GM21447 (cell line): ENCODE measurements around the gene BCL6B.

Experiments used
- ATAC-seq: cut with Tn5 transposase; IDR thresholded peaks from one replicate; pipeline ENCODE4 v1.9.1; 2021; ENCODE audit not compliant: unreplicated experiment

Gene BCL6B

GRCh38 chr17:7007143-7007542 lies 15.7 kb upstream of the BCL6B start:
- ATAC-seq: no peak

- no peak for ATAC-seq
Observed at GRCh38 chr17:7010523-7010922, 12.3 kb upstream of the BCL6B start.

GRCh38 chr17:7011415-7011814 lies 11.4 kb upstream of the BCL6B start:
- no peak for ATAC-seq

- ATAC-seq: no peak
Observed at GRCh38 chr17:7011942-7012254, 11.0 kb upstream of the BCL6B start.

DNA sequence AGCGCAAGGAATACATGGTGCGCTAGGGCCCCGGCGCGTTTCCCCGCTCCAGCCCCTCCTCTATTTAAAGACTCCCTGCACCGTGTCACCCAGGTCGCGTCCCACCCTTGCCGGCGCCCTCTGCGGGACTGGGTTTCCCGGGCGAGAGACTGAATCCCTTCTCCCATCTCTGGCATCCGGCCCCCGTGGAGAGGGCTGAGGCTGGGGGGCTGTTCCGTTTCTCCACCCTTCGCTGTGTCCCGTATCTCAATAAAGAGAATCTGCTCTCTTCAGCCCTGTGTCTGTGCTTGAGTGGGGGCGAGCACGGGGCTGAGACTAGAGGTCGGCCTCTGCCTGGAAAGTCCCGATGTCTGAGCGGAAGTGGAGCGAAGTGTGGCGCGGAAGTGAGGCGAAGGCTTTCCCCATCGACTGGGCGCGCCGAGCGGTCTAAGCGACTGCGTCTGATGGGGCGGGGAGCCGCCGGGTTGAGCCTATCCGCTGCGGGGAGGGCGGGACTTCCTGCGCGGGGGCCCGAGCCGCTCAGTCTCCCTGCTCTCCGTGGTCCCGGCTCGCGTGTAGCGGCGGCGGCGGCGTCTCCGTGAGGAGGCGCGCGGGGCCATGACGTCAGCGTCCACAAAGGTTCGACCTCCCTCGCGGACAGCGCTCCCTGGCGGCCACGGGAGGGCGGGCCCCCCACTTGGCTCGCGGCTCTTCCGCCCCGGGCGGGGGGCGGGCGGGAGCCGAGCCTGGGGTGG lies 8.4 kb upstream of the BCL6B start:
- ATAC-seq: peak; percentile 66

GRCh38 chr17:7014995-7015958 lies 7.6 kb upstream of the BCL6B start:
- peak; percentile 22 for ATAC-seq

GRCh38 chr17:7016418-7016817 lies 6.4 kb upstream of the BCL6B start:
- ATAC-seq: no peak

- ATAC-seq: no peak
Observed at GRCh38 chr17:7016886-7017826, 5.7 kb upstream of the BCL6B start.

- no peak for ATAC-seq
Observed at GRCh38 chr17:7017827-7018200, 5.0 kb upstream of the BCL6B start.

- ATAC-seq: no peak
Observed at GRCh38 chr17:7018331-7018964, 4.4 kb upstream of the BCL6B start.

GRCh38 chr17:7019367-7019766 lies 3.5 kb upstream of the BCL6B start:
- no peak for ATAC-seq

- ATAC-seq: no peak
Observed at GRCh38 chr17:7019839-7020519, 2.9 kb upstream of the BCL6B start.

DNA sequence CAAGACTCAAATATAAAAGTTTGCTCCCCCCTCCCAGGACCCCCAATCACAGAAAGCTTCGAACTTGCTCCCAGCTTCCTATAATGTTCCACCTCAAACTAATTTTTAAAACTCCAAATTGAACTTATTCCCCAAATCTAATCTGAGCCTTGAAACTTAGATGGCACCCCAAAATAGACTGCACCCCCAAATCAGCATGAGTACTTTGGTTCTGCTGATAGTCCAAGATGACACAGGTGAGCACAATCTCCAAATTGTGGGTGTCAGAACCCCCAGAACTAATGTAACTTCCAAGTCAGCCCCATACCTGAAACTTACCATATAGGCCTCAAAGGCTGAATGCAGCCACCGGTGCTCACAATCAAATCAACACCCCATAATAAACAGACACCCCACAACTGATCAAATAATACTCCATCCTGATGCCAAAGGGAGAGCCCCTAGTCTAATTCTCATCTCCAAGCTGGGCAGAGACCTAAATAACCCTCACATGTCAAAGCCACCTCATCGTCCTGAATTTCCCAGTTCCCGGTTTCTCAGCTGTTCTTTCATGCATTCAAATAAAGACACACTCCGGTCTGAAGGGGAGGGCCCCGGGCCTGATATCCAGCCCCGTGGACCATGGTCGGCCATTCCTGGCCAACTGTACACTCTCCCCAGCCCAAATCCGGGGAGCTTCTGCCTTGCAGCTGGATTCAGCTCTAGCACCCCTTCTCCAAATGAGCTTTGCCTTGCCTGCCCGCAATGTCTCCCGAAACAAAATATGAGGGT lies 1.8 kb upstream of the BCL6B start:
- ATAC-seq: no peak

GRCh38 chr17:7021993-7022778 lies 664 bp upstream of the BCL6B start:
- no peak for ATAC-seq

GRCh38 chr17:7023576-7024401 lies 939 bp downstream of the BCL6B start:
- ATAC-seq: no peak

GRCh38 chr17:7024402-7024785 lies 1.5 kb downstream of the BCL6B start:
- ATAC-seq: no peak

GRCh38 chr17:7025245-7025644 lies 2.4 kb downstream of the BCL6B start:
- no peak for ATAC-seq
